Ovary (tissue), 9 donors: ENCODE results near the gene CROCC. TPM values are rescaled to one million over a fixed set of nuclear protein-coding genes. Genes with fewer than 3 reads are reported as not detected.

Experiments
- DNase-seq, 5 donors: peaks; one replicate each; pipeline ENCODE4 v3.0.0-alpha.2; 2019 to 2020
- H3K27ac ChIP-seq, 2 donors: fragments of 200-600 bp; one replicate each; pipeline versions ENCODE4 v1.5.1 to v1.8.0; 2019 to 2022
- H3K27me3 ChIP-seq: fragments of 200-600 bp; one replicate; pipeline ENCODE4 v1.8.0; 2022
- H3K36me3 ChIP-seq: fragments of 200-600 bp; sonication (generic); one replicate; pipeline ENCODE4 v1.5.1; 2019
- H3K4me1 ChIP-seq: one replicate; pipeline ENCODE4 v1.8.1; 2013; ENCODE audit warnings: mild to moderate bottlenecking, moderate library complexity; ENCODE audit not compliant: insufficient read depth
- H3K4me3 ChIP-seq: fragments of 200-600 bp; sonication (generic); one replicate; pipeline ENCODE4 v1.5.1; 2017
- H3K9me3 ChIP-seq, 2 donors: fragments of 200-600 bp in 1 of 2; sonication (generic) in 1 of 2; one replicate each; pipeline versions ENCODE4 v1.5.1 to v1.8.1; 2013 to 2019; ENCODE audit warnings: mild to moderate bottlenecking in 1 of 2, moderate library complexity in 1 of 2
- CTCF ChIP-seq, 3 donors: fragments of 450-650 bp in 2 of 3; fragments of 200-600 bp in 1 of 3; IDR thresholded peaks; one replicate each; pipeline versions ENCODE4 v1.5.1 to v1.8.0; 2016 to 2022; ENCODE audit warnings: antibody characterized with exemption in 3 of 3, mild to moderate bottlenecking in 1 of 3
- EP300 ChIP-seq: sonication (generic); formaldehyde crosslinking; IDR thresholded peaks from one replicate; pipeline ENCODE4 v1.6.1; 2017; ENCODE audit warnings: antibody characterized with exemption
- POLR2A ChIP-seq: fragments of 450-650 bp; IDR thresholded peaks from one replicate; pipeline ENCODE4 v1.6.1; 2017; ENCODE audit warnings: antibody characterized with exemption, mild to moderate bottlenecking, moderate library complexity
- whole genome bisulfite sequencing, 3 donors: extraction: QIAGEN DNeasy Blood & Tissue Kit in 1 of 3; methylation state at CpG; one replicate each; pipeline versions ENCODE4 v1.1.5 to v1.1.7; 2013 to 2017; 5-methylcytosine and 5-hydroxymethylcytosine counted together
- intact Hi-C, 4 donors: fragments of 100-400 bp; cut with DNase I; formaldehyde crosslinking; loops; one replicate each; pipeline versions ENCODE4 v1.11.0 to v1.15.1; 2022 to 2023
- polyA plus RNA-seq, 2 donors: library from polyadenylated mRNA; stranded (reverse); fragments of 200-250 nt in 1 of 2; fragments of 350-450 nt in 1 of 2; fragmentation: Illumina TruSeq in 1 of 2; extraction: RNeasy Lipid Tissue Mini Kit (QIAGEN cat#74804) in 1 of 2; gene quantifications; one replicate each; pipeline ENCODE4 v1.2.3, GENCODE V29; 2013 to 2014
- total RNA-seq, 7 donors: library from RNA; depleted of rRNA in 2 of 7; stranded (reverse); fragments of >200 nt in 2 of 7; fragmentation: NEBNext Ultra II Directional in 3 of 7; extraction: Animal tissue kit (Norgen Biotek cat#: 25700) in 3 of 7; gene quantifications; one replicate each; pipeline versions ENCODE4 v1.1.0 to v1.2.4, GENCODE V29; 2016 to 2023
- donor health status: DM: no; HTN: no; CAD: no; lungs with moderate emphysema.
- donor health status: DM: no; HTN: no; CAD: no.
- donor health status: Bipolar disorder and iron deficiency.
- donor health status: DM: yes; HTN: yes; CAD: no.
- donor health status: DM: no; HTN: no; CAD: no.
- donor health status: DM: yes; HTN: yes; CAD: no.

CROCC gene
- total and polyA plus RNA-seq, 9 donors, result 1.7 to 49.1 (median 33.6) TPM

GRCh38 chr1:17002524-17002902, 80.8 kb downstream of the CROCC start:
- H3K27me3 ChIP-seq, result no peaks in the 10 kb centered on the region
- no peak for DNase-seq
- no peak overlapping the region for H3K27ac ChIP-seq
- H3K36me3 ChIP-seq, result no peaks in the 10 kb centered on the region
- intact Hi-C loops, result no loop called here
- 91 to 94% (median 91%) methylated on average over 4 of the region's 4 CpGs for WGBS, 3 donors
- no peaks in the 10 kb centered on the region for H3K4me1 ChIP-seq
- H3K4me3 ChIP-seq, result no peak overlapping the region
- no peak for TF ChIP-seq POLR2A
- H3K9me3 ChIP-seq, result no peaks in the 10 kb centered on the region

GRCh38 chr1:17004466-17005364, 83.0 kb downstream of the CROCC start:
- WGBS, 3 donors, result 89 to 93% (median 91%) methylated on average over 23 to 24 of the region's 24 CpGs
- intact Hi-C loops, result no loop called here
- Histone ChIP-seq H3K27ac (no peak overlapping the region), H3K4me3 (no peak overlapping the region), H3K4me1 (no peaks in the 10 kb centered on the region), H3K36me3 (no peaks in the 10 kb centered on the region), H3K27me3 (no peaks in the 10 kb centered on the region), H3K9me3 (no peaks in the 10 kb centered on the region)
- no peak for TF ChIP-seq EP300
- no peak for TF ChIP-seq POLR2A
- TF ChIP-seq CTCF (IDR thresholded peaks at IDR 0.05), result no peak
- no peak for DNase-seq

GRCh38 chr1:17005365-17005740, 83.6 kb downstream of the CROCC start:
- no peaks in the 10 kb centered on the region for H3K9me3 ChIP-seq
- no peaks in the 10 kb centered on the region for H3K4me1 ChIP-seq
- TF ChIP-seq POLR2A, result no peak
- no peak for TF ChIP-seq EP300
- TF ChIP-seq CTCF (IDR thresholded peaks at IDR 0.05), result no peak
- no peak for DNase-seq
- H3K27ac ChIP-seq, result no peak overlapping the region
- no peaks in the 10 kb centered on the region for H3K27me3 ChIP-seq
- WGBS, 3 donors, result 86 to 89% (median 86%) methylated on average over 19 of the region's 19 CpGs
- no peak overlapping the region for H3K4me3 ChIP-seq
- no peaks in the 10 kb centered on the region for H3K36me3 ChIP-seq
- intact Hi-C loops, result no loop called here

- Histone ChIP-seq H3K4me1 (peaks cover 6% of the 10 kb centered on the region), H3K36me3 (no peaks in the 10 kb centered on the region), H3K27ac (no peak overlapping the region), H3K4me3 (no peak overlapping the region), H3K27me3 (no peaks in the 10 kb centered on the region), H3K9me3 (no peaks in the 10 kb centered on the region)
- intact Hi-C loops, result no loop called here
- DNase-seq, result no peak
- TF ChIP-seq CTCF (IDR thresholded peaks at IDR 0.05) (no peak), POLR2A (no peak), EP300 (no peak)
- 92 to 98% (median 93%) methylated on average over 7 to 8 of the region's 8 CpGs for WGBS, 3 donors
Observed at GRCh38 chr1:17007121-17007520, 85.4 kb downstream of the CROCC start.

GRCh38 chr1:17008208-17008855, 86.6 kb downstream of the CROCC start:
- no peak overlapping the region for H3K27ac ChIP-seq
- intact Hi-C loops, result no loop called here

More at GRCh38 chr1:17008208-17008855, 86.6 kb downstream of the CROCC start:
- H3K4me3 ChIP-seq, result no peak overlapping the region
- no peaks in the 10 kb centered on the region for H3K27me3 ChIP-seq
- H3K36me3 ChIP-seq, result no peaks in the 10 kb centered on the region
- 90 to 93% (median 92%) methylated on average over 15 of the region's 15 CpGs for WGBS, 3 donors
- H3K9me3 ChIP-seq, result no peaks in the 10 kb centered on the region
- TF ChIP-seq CTCF (IDR thresholded peaks at IDR 0.05), result no peak
- no peak for TF ChIP-seq EP300
- no peak for TF ChIP-seq POLR2A
- H3K4me1 ChIP-seq, result peaks cover 12% of the 10 kb centered on the region
- DNase-seq, result no peak
